GM12878 (cell line): ENCODE results near the gene WWOX. TPM values are rescaled to one million over a fixed set of nuclear protein-coding genes. Genes with fewer than 3 reads are reported as not detected.

ENCODE experiments used
- ATAC-seq: fragments of 200-7000 bp; cut with Tn5 transposase; 3 replicates; pipeline ENCODE4 v1.9.1; 2020; ENCODE audit warnings: mild to moderate bottlenecking, moderate library complexity
- BruUV-seq: library from RNA; stranded (reverse); fragments of 400-500 nt; replicated peaks from 2 replicates; lab custom pipeline; 2021; lab: Mats Ljungman, UMichigan
- CTCF ChIA-PET: fragments of 300-600 bp; sonication (Branson Sonifier 250); formaldehyde crosslinking; extraction: SDS; loops from one replicate; lab custom pipeline; 2021; ENCODE audit warnings: inconsistent platforms; lab: Yijun Ruan, JAX
- POLR2A ChIA-PET: fragments of 350-600 bp; formaldehyde crosslinking; extraction: SDS; loops from one replicate; lab custom pipeline; 2021; ENCODE audit warnings: inconsistent platforms; lab: Charles Lee
- RAD21 ChIA-PET: fragments of 300-600 bp; sonication (Branson Sonifier 250); formaldehyde crosslinking; loops from one replicate; lab custom pipeline; 2023; ENCODE audit warnings: antibody characterized with exemption; ENCODE audit not compliant: unreplicated experiment; lab: Charles Lee
- SMC1A ChIA-PET: fragments of 300-600 bp; sonication (Branson Sonifier 250); formaldehyde crosslinking; loops from one replicate; lab custom pipeline; 2023; ENCODE audit not compliant: unreplicated experiment, uncharacterized antibody; lab: Charles Lee
- DNase-seq: peaks from one replicate; pipeline ENCODE4 v3.0.0-alpha.2; 2011; ENCODE audit warnings: low read depth, low spot score
- FAIRE-seq: peaks from 3 replicates; lab custom pipeline; 2011; peaks lifted over from hg19 to GRCh38; lab: Jason Lieb, UNC
- H2AFZ ChIP-seq: 2 replicates; pipeline ENCODE4 v1.6.0; 2011; ENCODE audit warnings: low read depth, low read length, control low read depth; ENCODE audit not compliant: control insufficient read depth
- H3K27ac ChIP-seq: 2 replicates; pipeline ENCODE4 v1.5.1; 2011; ENCODE audit warnings: control low read depth; ENCODE audit not compliant: control insufficient read depth, insufficient read depth
- H3K27me3 ChIP-seq, 2 experiments: replicated peaks in 1 of 2; 2 replicates each; pipeline versions ENCODE4 v1.6.0 to v1.6.1; 2011; ENCODE audit warnings: low read length in 1 of 2; ENCODE audit not compliant: control insufficient read depth in 2 of 2, insufficient read depth in 2 of 2
- H3K36me3 ChIP-seq, 2 experiments: 2 replicates each; pipeline ENCODE4 v1.5.1; 2011; ENCODE audit warnings: low read length in 1 of 2; ENCODE audit not compliant: control insufficient read depth in 2 of 2, insufficient read depth in 2 of 2
- H3K4me1 ChIP-seq: 2 replicates; pipeline ENCODE4 v1.6.1; 2011; ENCODE audit warnings: mild to moderate bottlenecking, low read length, moderate library complexity, mixed read lengths; ENCODE audit not compliant: control insufficient read depth, insufficient read depth
- H3K4me2 ChIP-seq: 2 replicates; pipeline ENCODE4 v1.6.0; 2011; ENCODE audit warnings: control low read depth; ENCODE audit not compliant: control insufficient read depth, insufficient read depth
- H3K4me3 ChIP-seq: fragments of 200-600 bp; sonication (generic); 2 replicates; pipeline ENCODE4 v1.5.1; 2016
- H3K79me2 ChIP-seq: 2 replicates; pipeline ENCODE4 v1.6.0; 2011; ENCODE audit warnings: low read length; ENCODE audit not compliant: control insufficient read depth, insufficient read depth
- H3K9ac ChIP-seq: 2 replicates; pipeline ENCODE4 v1.8.0; 2011; ENCODE audit warnings: low read length, control low read depth, mixed read lengths; ENCODE audit not compliant: control insufficient read depth, insufficient read depth
- H3K9me3 ChIP-seq: replicated peaks from 3 replicates; pipeline ENCODE4 v1.5.1; 2011; ENCODE audit warnings: mild to moderate bottlenecking, low read length; ENCODE audit not compliant: control insufficient read depth, insufficient read depth
- H4K20me1 ChIP-seq: 2 replicates; pipeline ENCODE4 v1.6.0; 2011; ENCODE audit not compliant: control insufficient read depth, insufficient read depth
- BRCA1 ChIP-seq: IDR thresholded peaks from 2 replicates; pipeline ENCODE4 v1.6.1; 2011; ENCODE audit warnings: low read depth, low read length, improper control_type of control experiment
- CBFB ChIP-seq: IDR thresholded peaks from 2 replicates; pipeline ENCODE4 v1.6.1; 2016; ENCODE audit warnings: antibody characterized with exemption, low read depth
- CBX3 ChIP-seq: fragments of 200-600 bp; sonication (generic); IDR thresholded peaks from 2 replicates; pipeline ENCODE4 v1.6.1; 2016; ENCODE audit warnings: low read depth, borderline replicate concordance
- CEBPZ ChIP-seq: fragments of 150-350 bp; IDR thresholded peaks from 2 replicates; pipeline ENCODE4 v1.6.1; 2016; ENCODE audit warnings: low read depth, low read length
- CHD1 ChIP-seq: IDR thresholded peaks from 2 replicates; pipeline ENCODE4 v1.6.1; 2012; ENCODE audit warnings: low read depth, low read length, improper control_type of control experiment
- E2F4 ChIP-seq: IDR thresholded peaks from 2 replicates; pipeline ENCODE4 v1.6.1; 2012; ENCODE audit warnings: low read depth, low read length, improper control_type of control experiment
- EP300 ChIP-seq, 2 experiments: fragments of 150-350 bp in 1 of 2; IDR thresholded peaks; 2 replicates each; pipeline ENCODE4 v1.6.1; 2011 to 2012; ENCODE audit warnings: low read depth in 2 of 2, low read length in 2 of 2, borderline replicate concordance in 1 of 2, improper control_type of control experiment in 1 of 2, inconsistent platforms in 1 of 2; ENCODE audit not compliant: control insufficient read depth in 1 of 2
- ESRRA ChIP-seq: IDR thresholded peaks from 2 replicates; pipeline ENCODE4 v1.6.1; 2012; ENCODE audit warnings: mild to moderate bottlenecking, low read length, improper control_type of control experiment
- FOXM1 ChIP-seq: IDR thresholded peaks from 2 replicates; pipeline ENCODE4 v1.6.1; 2012; ENCODE audit warnings: low read depth, mild to moderate bottlenecking, inconsistent platforms, low read length, moderate library complexity
- GATAD2B ChIP-seq: fragments of 450-650 bp; conservative IDR thresholded peaks from 2 replicates; pipeline ENCODE4 v1.6.1; 2017; ENCODE audit warnings: low read depth, mild to moderate bottlenecking, moderate library complexity
- HDAC2 ChIP-seq: fragments of 200-600 bp; sonication (generic); IDR thresholded peaks from 2 replicates; pipeline ENCODE4 v1.6.1; 2017
- IKZF2 ChIP-seq, 2 experiments: fragments of 450-650 bp; IDR thresholded peaks; 2 replicates each; pipeline ENCODE4 v1.6.1; 2017; ENCODE audit warnings: mild to moderate bottlenecking in 2 of 2, moderate library complexity in 2 of 2
- JUND ChIP-seq: IDR thresholded peaks from 2 replicates; pipeline ENCODE4 v1.6.1; 2012; ENCODE audit warnings: low read depth, mild to moderate bottlenecking, low read length, improper control_type of control experiment, moderate library complexity
- MTA3 ChIP-seq: IDR thresholded peaks from 2 replicates; pipeline ENCODE4 v1.6.1; 2012; ENCODE audit warnings: low read length, inconsistent platforms, borderline replicate concordance
- NBN ChIP-seq: fragments of 450-650 bp; IDR thresholded peaks from 2 replicates; pipeline ENCODE4 v1.6.1; 2016
- NR2C1 ChIP-seq: fragments of 450-650 bp; IDR thresholded peaks from 2 replicates; pipeline ENCODE4 v1.6.1; 2017; ENCODE audit warnings: antibody characterized with exemption, mild to moderate bottlenecking, moderate library complexity
- NR2F1 ChIP-seq: fragments of 450-650 bp; conservative IDR thresholded peaks from 2 replicates; pipeline ENCODE4 v1.6.1; 2017; ENCODE audit warnings: mild to moderate bottlenecking
- SPI1 ChIP-seq: IDR thresholded peaks from 2 replicates; pipeline ENCODE4 v1.6.1; 2011; ENCODE audit warnings: low read depth, mild to moderate bottlenecking, low read length, moderate library complexity, borderline replicate concordance; ENCODE audit not compliant: insufficient read depth
- STAT3 ChIP-seq: IDR thresholded peaks from 2 replicates; pipeline ENCODE4 v1.6.1; 2011; ENCODE audit warnings: low read depth, low read length, improper control_type of control experiment
- TAF1 ChIP-seq: IDR thresholded peaks from 2 replicates; pipeline ENCODE4 v1.6.1; 2011; ENCODE audit warnings: mild to moderate bottlenecking, low read depth, low read length, borderline replicate concordance
- TCF12 ChIP-seq: IDR thresholded peaks from 2 replicates; pipeline ENCODE4 v1.6.1; 2011; ENCODE audit warnings: low read depth, mild to moderate bottlenecking, low read length
- WRNIP1 ChIP-seq: IDR thresholded peaks from 2 replicates; pipeline ENCODE4 v1.6.1; 2011; ENCODE audit warnings: low read depth, low read length, improper control_type of control experiment, borderline replicate concordance
- WGBS: methylation state at CpG from one replicate; pipeline ENCODE4 v1.1.6; 2016; ENCODE audit warnings: low lambda C conversion rate; ENCODE audit not compliant: insufficient replicate concordance, insufficient coverage; ENCODE audit errors: missing lambda C conversion rate; 5-methylcytosine and 5-hydroxymethylcytosine counted together
- in situ Hi-C: fragments of 300-500 bp; cut with MboI; formaldehyde crosslinking; loops from 9 replicates; pipeline ENCODE4 v1.14.3; 2018; ENCODE audit warnings: mixed read lengths
- intact Hi-C: fragments of 100-400 bp; cut with micrococcal nuclease; formaldehyde crosslinking; loops from one replicate; pipeline ENCODE4 v1.14.2; 2022; ENCODE audit not compliant: unreplicated experiment
- polyA plus RNA-seq, 11 experiments: library from polyadenylated mRNA; depleted of rRNA in 4 of 11; unstranded in 6 of 11; stranded (reverse) in 5 of 11; fragments of >200 nt; fragmentation: Nextera tagmentation in 4 of 11; fragmentation: Illumina TruSeq in 1 of 11; extraction: Ambion mirVana in 4 of 11; extraction: Trizol in 1 of 11; gene quantifications; 1 replicate in 1 of 11; 2 replicates in 10 of 11; pipeline versions ENCODE4 v1.2.1 to v1.2.3, GENCODE V29; 2011 to 2016; ENCODE audit warnings: inconsistent platforms in 2 of 11, missing spikeins in 2 of 11, low read depth in 1 of 11
- total RNA-seq, 4 experiments: library from RNA; depleted of rRNA in 3 of 4; stranded (reverse); fragments of >200 nt in 3 of 4; fragmentation: Illumina TruSeq in 1 of 4; extraction: Trizol in 1 of 4; gene quantifications; 2 replicates each; pipeline versions ENCODE4 v1.2.1 to v1.2.3, GENCODE V29; 2013 to 2021

The WWOX gene
- total and polyA plus RNA-seq, 10 of the 15 experiments (the other 5 are each of a cell fraction or from before 2014, with no cell fraction given), result 2.8 to 24.4 (median 17.8) TPM

- TF ChIP-seq E2F4 (no peak), MTA3 (no peak)
Observed at GRCh38 chr16:78494674-78495073, 395.2 kb downstream of the WWOX start (continued).

GRCh38 chr16:78496189-78496588 lies 396.7 kb downstream of the WWOX start:
- Histone ChIP-seq H3K4me1 (no peaks in the 10 kb centered on the region), H3K9me3 (no peaks in the 10 kb centered on the region), H3K79me2 (no peaks in the 10 kb centered on the region), H3K4me3 (no peak overlapping the region), H3K4me2 (no peak overlapping the region), H3K36me3 (no peaks in the 10 kb centered on the region), H3K9ac (no peak overlapping the region), H3K27ac (no peak overlapping the region), H3K27me3 (no peaks in the 10 kb centered on the region), H2AFZ (no peak overlapping the region), H4K20me1 (no peaks in the 10 kb centered on the region)
- no peak for TF ChIP-seq HDAC2
- no peak for TF ChIP-seq SPI1
- TF ChIP-seq EP300 (IDR thresholded peaks at IDR 0.05; ENCODE audit: borderline replicate concordance in 1 of 2, control insufficient read depth in 1 of 2, low read depth in 2 of 2, low read length in 2 of 2), result no peak
- TF ChIP-seq BRCA1, result no peak
- TF ChIP-seq ESRRA, result no peak
- TF ChIP-seq NBN, result no peak
- TF ChIP-seq CHD1, result no peak
- no peak for TF ChIP-seq NR2C1
- no peak for TF ChIP-seq WRNIP1
- TF ChIP-seq CBX3, result no peak
- TF ChIP-seq IKZF2 (IDR thresholded peaks at IDR 0.05), result no peak
- TF ChIP-seq FOXM1, result no peak
- TF ChIP-seq JUND, result no peak
- no peak for TF ChIP-seq TCF12
- no peak for TF ChIP-seq NR2F1
- TF ChIP-seq CBFB, result no peak
- no peak for TF ChIP-seq CEBPZ
- TF ChIP-seq TAF1, result no peak
- no peak for TF ChIP-seq GATAD2B
- TF ChIP-seq STAT3, result no peak
- ChIA-PET POLR2A (no interaction called here), CTCF (no interaction called here), RAD21 (no interaction called here), SMC1A (no interaction called here)
- DNase-seq (no peak), FAIRE-seq (no peak), ATAC-seq (no peak)
- in situ Hi-C loops (no loop called here), intact Hi-C loops (no loop called here)
- BruUV-seq, result no TSS peak
- 56% methylated on average over 7 of the region's 7 CpGs for WGBS
